Measurements from ENCODE around the gene NAA20.
A peak's percentile ranks its signal among the peaks of the same experiment; 100 is the strongest.

NAA20 gene

GRCh38 chr20:20017001-20017843 is at the start of gene NAA20:
Gene NAA20, plus strand, starts transcription at chr20:20017362. Its CDS starts 35 bp downstream, at chr20:20017397.
- peak; percentile 90 for DNase-seq

- no peak for DNase-seq
These were observed 49.7 kb upstream of the NAA20 start for GRCh38 chr20:19967445-19967844.

- DNase-seq, result no peak
These were observed 49.1 kb upstream of the NAA20 start for GRCh38 chr20:19968028-19968427.

GRCh38 chr20:19968466-19969073 is 48.6 kb upstream of the NAA20 start:
- no peak for DNase-seq

GRCh38 chr20:19969106-19969505 is 48.1 kb upstream of the NAA20 start:
- no peak for DNase-seq

GRCh38 chr20:19969507-19970255 is 47.5 kb upstream of the NAA20 start:
- no peak for DNase-seq

- DNase-seq, result no peak
These were observed 46.9 kb upstream of the NAA20 start for GRCh38 chr20:19970256-19970765.

- no peak for DNase-seq
These were observed 46.0 kb upstream of the NAA20 start for GRCh38 chr20:19971116-19971515.

GRCh38 chr20:19973961-19974629 is 43.1 kb upstream of the NAA20 start:
- DNase-seq, result no peak

- DNase-seq, result no peak
These were observed 42.3 kb upstream of the NAA20 start for GRCh38 chr20:19974630-19975435.

- no peak for DNase-seq
These were observed 41.7 kb upstream of the NAA20 start for GRCh38 chr20:19975436-19975799.

- DNase-seq, result no peak
These were observed 41.3 kb upstream of the NAA20 start for GRCh38 chr20:19975901-19976300.

- no peak for DNase-seq
These were observed 40.4 kb upstream of the NAA20 start for GRCh38 chr20:19976595-19977372.

- DNase-seq, result no peak
These were observed 39.8 kb upstream of the NAA20 start for GRCh38 chr20:19977373-19977770.

GRCh38 chr20:19978511-19979210 is 38.5 kb upstream of the NAA20 start:
- no peak for DNase-seq

- DNase-seq, result no peak
These were observed 36.1 kb upstream of the NAA20 start for GRCh38 chr20:19981031-19981451.

GRCh38 chr20:19986419-19986818 is 30.7 kb upstream of the NAA20 start:
- no peak for DNase-seq

- no peak for DNase-seq
These were observed 30.1 kb upstream of the NAA20 start for GRCh38 chr20:19987046-19987445.

GRCh38 chr20:19990850-19991249 is 26.3 kb upstream of the NAA20 start:
- DNase-seq, result no peak

GRCh38 chr20:19991308-19991707 is 25.9 kb upstream of the NAA20 start:
- no peak for DNase-seq

- DNase-seq, result no peak
These were observed 25.3 kb upstream of the NAA20 start for GRCh38 chr20:19991854-19992253.
